ENCODE data around the gene CXXC1.

The CXXC1 gene

DNA sequence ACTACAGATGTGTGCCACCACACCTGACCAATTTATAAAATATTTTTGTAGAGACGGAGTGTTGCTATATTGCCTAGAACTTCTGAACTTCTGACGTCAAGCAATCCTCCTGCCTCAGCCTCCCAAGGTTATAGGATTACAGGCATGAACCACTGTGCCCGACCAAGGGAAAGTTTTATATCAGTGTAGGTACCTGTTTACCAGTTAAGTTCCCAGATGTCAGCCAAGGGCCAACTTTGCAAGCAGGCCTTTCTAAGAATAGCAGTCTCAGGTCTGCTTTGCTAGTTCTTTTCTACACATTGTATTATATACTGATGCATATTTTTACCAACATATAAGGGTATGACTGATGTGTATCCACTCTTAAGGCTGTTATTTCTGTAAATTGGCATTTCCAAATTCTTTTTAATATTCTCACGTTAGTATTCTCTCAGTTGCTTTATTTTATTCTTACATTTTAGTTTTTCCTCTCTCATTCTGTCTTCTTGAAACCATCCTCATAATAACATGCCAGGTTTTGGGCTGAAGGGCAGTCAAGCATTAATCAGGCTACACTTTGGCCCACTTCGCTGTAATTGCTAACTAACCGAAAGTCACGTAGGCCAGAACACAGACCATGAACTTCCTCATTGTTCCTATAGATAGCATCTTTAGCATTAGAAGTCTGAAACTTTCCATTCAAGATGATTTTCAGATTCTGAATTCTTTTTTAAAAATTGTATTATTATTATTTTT, 25.0 kb upstream of the CXXC1 start:
- TF ChIP-seq EP300 (IDR thresholded peaks at IDR 0.05; ENCODE audit: borderline replicate concordance) = no peak
- TF ChIP-seq, protein P1, sequence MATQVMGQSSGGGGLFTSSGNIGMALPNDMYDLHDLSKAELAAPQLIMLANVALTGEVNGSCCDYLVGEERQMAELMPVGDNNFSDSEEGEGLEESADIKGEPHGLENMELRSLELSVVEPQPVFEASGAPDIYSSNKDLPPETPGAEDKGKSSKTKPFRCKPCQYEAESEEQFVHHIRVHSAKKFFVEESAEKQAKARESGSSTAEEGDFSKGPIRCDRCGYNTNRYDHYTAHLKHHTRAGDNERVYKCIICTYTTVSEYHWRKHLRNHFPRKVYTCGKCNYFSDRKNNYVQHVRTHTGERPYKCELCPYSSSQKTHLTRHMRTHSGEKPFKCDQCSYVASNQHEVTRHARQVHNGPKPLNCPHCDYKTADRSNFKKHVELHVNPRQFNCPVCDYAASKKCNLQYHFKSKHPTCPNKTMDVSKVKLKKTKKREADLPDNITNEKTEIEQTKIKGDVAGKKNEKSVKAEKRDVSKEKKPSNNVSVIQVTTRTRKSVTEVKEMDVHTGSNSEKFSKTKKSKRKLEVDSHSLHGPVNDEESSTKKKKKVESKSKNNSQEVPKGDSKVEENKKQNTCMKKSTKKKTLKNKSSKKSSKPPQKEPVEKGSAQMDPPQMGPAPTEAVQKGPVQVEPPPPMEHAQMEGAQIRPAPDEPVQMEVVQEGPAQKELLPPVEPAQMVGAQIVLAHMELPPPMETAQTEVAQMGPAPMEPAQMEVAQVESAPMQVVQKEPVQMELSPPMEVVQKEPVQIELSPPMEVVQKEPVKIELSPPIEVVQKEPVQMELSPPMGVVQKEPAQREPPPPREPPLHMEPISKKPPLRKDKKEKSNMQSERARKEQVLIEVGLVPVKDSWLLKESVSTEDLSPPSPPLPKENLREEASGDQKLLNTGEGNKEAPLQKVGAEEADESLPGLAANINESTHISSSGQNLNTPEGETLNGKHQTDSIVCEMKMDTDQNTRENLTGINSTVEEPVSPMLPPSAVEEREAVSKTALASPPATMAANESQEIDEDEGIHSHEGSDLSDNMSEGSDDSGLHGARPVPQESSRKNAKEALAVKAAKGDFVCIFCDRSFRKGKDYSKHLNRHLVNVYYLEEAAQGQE (IDR thresholded peaks at IDR 0.05; ENCODE audit: low read depth) = no peak
- no peak for TF ChIP-seq TAF1 (IDR thresholded peaks at IDR 0.05; ENCODE audit: low read depth)
- TF ChIP-seq RAD21 (IDR thresholded peaks at IDR 0.05; ENCODE audit: low read depth) = no peak
- TF ChIP-seq YY1 (IDR thresholded peaks at IDR 0.05; ENCODE audit: low read depth) = no peak
- TF ChIP-seq, protein P2, sequence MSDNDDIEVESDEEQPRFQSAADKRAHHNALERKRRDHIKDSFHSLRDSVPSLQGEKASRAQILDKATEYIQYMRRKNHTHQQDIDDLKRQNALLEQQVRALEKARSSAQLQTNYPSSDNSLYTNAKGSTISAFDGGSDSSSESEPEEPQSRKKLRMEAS (IDR thresholded peaks at IDR 0.05) = no peak

DNA sequence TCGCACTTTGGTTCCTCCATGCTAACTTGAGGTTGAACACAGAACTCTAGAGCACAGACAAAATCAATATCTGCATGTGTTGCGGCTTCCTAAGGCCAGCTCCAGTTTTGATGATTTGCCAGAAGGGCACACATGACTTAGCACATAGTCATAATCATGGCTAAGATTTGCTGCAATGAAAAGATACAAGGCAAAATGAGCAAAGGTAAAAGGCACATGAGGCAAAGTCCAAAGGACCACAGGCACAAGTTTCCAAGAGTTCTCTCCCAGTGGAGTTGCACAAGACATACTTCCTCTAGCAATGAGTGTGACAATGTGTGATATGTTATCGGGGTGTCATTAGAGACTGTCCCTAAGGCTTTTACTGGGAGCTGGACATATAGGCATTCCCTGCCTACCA, 24.2 kb upstream of the CXXC1 start:
- TF ChIP-seq CEBPB (IDR thresholded peaks at IDR 0.05) (no peak), YY1 (IDR thresholded peaks at IDR 0.05; ENCODE audit: low read depth) (no peak), FOXM1 (IDR thresholded peaks at IDR 0.05; ENCODE audit: borderline replicate concordance, low read depth) (no peak), RAD21 (IDR thresholded peaks at IDR 0.05; ENCODE audit: low read depth) (no peak), ZBTB7A (IDR thresholded peaks at IDR 0.05; ENCODE audit: low read depth) (no peak), EP300 (IDR thresholded peaks at IDR 0.05; ENCODE audit: borderline replicate concordance) (no peak), CREB1 (IDR thresholded peaks at IDR 0.05; ENCODE audit: low read depth) (no peak), TAF1 (IDR thresholded peaks at IDR 0.05; ENCODE audit: low read depth) (no peak)
- TF ChIP-seq, protein P3, sequence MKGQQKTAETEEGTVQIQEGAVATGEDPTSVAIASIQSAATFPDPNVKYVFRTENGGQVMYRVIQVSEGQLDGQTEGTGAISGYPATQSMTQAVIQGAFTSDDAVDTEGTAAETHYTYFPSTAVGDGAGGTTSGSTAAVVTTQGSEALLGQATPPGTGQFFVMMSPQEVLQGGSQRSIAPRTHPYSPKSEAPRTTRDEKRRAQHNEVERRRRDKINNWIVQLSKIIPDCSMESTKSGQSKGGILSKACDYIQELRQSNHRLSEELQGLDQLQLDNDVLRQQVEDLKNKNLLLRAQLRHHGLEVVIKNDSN (IDR thresholded peaks at IDR 0.05) = no peak

DNA sequence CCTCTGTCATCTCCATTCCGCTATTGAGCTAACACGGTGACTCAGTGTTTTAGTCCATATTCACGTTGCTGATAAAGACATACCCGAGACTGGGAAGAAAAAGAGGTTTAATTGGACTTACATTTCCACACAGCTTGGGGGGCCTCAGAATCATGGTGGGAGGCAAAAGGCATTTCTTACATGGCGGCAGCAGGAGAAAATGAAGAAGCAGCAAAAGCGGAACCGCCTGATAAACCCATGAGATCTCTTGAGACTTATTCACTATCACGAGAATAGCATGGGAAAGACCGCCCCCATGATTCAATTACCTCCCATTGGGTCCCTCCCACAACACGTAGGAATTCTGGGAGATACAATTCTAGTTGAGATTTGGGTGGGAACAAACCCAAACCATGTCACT, 22.6 kb upstream of the CXXC1 start:
- no peak for TF ChIP-seq YY1 (IDR thresholded peaks at IDR 0.05; ENCODE audit: low read depth)
- TF ChIP-seq CEBPB (IDR thresholded peaks at IDR 0.05) = no peak
- TF ChIP-seq, protein P2 (IDR thresholded peaks at IDR 0.05) = no peak
- TF ChIP-seq EP300 (IDR thresholded peaks at IDR 0.05; ENCODE audit: borderline replicate concordance) = no peak
- TF ChIP-seq, protein P3 (IDR thresholded peaks at IDR 0.05) = no peak
- TF ChIP-seq RAD21 (IDR thresholded peaks at IDR 0.05; ENCODE audit: low read depth) = no peak
- TF ChIP-seq, protein P1 (IDR thresholded peaks at IDR 0.05; ENCODE audit: low read depth) = no peak

DNA sequence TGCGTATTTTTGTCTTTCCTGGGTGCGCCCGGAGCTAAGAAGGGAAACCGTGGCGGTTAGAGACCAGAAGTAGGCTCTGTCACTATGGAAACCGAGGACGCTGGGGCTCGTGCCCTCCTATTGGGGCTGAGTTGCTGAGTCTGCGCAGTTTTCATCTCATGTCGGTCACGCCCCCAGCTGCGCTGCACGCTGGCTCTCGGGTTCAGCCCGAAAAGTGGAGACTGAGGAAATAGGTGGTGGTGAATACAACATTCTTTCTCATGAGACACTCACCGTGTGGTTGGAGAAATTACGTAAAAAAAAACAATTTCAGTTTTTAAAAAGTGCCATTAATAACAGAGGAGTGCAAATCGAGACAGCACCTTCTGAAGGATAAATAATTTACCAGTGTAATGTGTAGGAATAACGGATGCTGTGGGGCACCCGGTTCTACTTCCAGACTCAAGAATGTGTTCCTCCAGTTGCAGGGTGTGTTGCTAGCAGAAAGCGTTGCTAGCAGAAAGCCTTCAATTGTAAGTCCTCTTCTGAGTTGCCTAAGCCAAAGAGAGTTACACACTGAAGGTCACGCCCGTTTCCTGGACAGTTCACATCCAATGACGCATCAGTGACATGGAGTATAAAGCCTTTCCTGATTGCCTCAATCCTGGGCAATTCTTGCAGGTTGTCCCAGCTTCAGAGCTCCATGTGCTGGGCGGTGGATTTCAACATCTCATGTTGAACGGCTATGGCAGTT, 20.4 kb upstream of the CXXC1 start:
- no peak for TF ChIP-seq ZBTB7A (IDR thresholded peaks at IDR 0.05; ENCODE audit: low read depth)
- TF ChIP-seq, protein P1 (IDR thresholded peaks at IDR 0.05; ENCODE audit: low read depth) = no peak
- no peak for TF ChIP-seq FOXM1 (IDR thresholded peaks at IDR 0.05; ENCODE audit: borderline replicate concordance, low read depth)
- no peak for TF ChIP-seq YY1 (IDR thresholded peaks at IDR 0.05; ENCODE audit: low read depth)
- TF ChIP-seq RAD21 (IDR thresholded peaks at IDR 0.05; ENCODE audit: low read depth) = no peak
- TF ChIP-seq CEBPB (IDR thresholded peaks at IDR 0.05) = 0 out of 2 replicates have a peak, but pooled peaks have one; percentile 3
- TF ChIP-seq, protein P3 (IDR thresholded peaks at IDR 0.05) = peak; percentile 14; the same call in 1 of the 2 replicates
- TF ChIP-seq, protein P2 (IDR thresholded peaks at IDR 0.05) = peak; percentile 41; the same call in 1 of the 2 replicates
- TF ChIP-seq EGR1 (IDR thresholded peaks at IDR 0.05) = no peak
- TF ChIP-seq TCF12 (IDR thresholded peaks at IDR 0.05; ENCODE audit: low read depth) = no peak
- TF ChIP-seq TEAD4 (IDR thresholded peaks at IDR 0.05) = no peak
- TF ChIP-seq TAF1 (IDR thresholded peaks at IDR 0.05; ENCODE audit: low read depth) = no peak
- TF ChIP-seq NFIC (IDR thresholded peaks at IDR 0.05) = no peak
- TF ChIP-seq EP300 (IDR thresholded peaks at IDR 0.05; ENCODE audit: borderline replicate concordance) = no peak
- no peak for TF ChIP-seq CREB1 (IDR thresholded peaks at IDR 0.05; ENCODE audit: low read depth)

Measured in Ishikawa (cell line).